ENCODE results near the gene SAPCD2.

The SAPCD2 gene

DNA sequence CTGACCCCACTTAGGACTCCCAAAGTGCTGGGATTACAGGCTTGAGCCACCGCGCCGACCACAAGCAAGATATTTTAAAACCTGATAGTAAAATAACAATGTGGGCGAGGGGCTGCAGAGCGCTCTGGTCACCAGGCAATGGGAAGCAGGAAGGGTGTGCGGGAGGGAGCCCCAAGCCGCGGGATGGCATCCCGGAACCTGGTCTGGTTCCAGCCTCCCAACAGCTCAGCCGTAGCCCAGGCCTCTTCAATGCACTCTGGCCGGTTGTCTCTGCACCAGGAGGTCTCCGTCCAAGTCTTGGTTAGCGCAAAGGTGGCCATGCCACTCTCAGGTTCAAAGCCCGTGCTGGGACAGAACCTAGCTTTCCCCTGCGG is 6.3 kb upstream of the SAPCD2 start:
- Histone ChIP-seq H3K36me3 (ENCODE audit: control insufficient read depth in 2 of 2, insufficient read depth in 1 of 2, low read length in 2 of 2) (peaks cover 0 to 29% of the 10 kb centered on the region in 2 experiments; a peak in 1 of 3 replicates), H3K4me1 (ENCODE audit: control insufficient read depth, insufficient read depth, low read length) (no peaks in the 10 kb centered on the region; the same call in 1 of the 2 replicates), H3K4me3 (ENCODE audit: low read depth, low read length) (no peak overlapping the region), H3K27ac (ENCODE audit: extremely low read depth, low read depth, low read length) (no peak overlapping the region), H3K9me3 (ENCODE audit: control insufficient read depth, insufficient read depth, low read depth, low read length) (no peaks in the 10 kb centered on the region)
- POLR2A ChIA-PET = interaction anchor here (1.0 to 2.3 kb wide), 3 partner anchors 10 to 164 kb away, joined by 3 to 21 read pairs (median 6); partner anchors contain the start of genes MAN1B1 and TUBB4B
- CTCF ChIA-PET = interaction anchor here (0.7 to 2.6 kb wide), 5 partner anchors 9 to 76 kb away, joined by 3 to 16 read pairs (median 9); partner anchors contain the start of gene MAN1B1
- TF ChIP-seq ZNF529 (tag by site-specific recombination; IDR thresholded peaks at IDR 0.05; ENCODE audit: insufficient replicate concordance) = no peak
- TF ChIP-seq, protein P1, sequence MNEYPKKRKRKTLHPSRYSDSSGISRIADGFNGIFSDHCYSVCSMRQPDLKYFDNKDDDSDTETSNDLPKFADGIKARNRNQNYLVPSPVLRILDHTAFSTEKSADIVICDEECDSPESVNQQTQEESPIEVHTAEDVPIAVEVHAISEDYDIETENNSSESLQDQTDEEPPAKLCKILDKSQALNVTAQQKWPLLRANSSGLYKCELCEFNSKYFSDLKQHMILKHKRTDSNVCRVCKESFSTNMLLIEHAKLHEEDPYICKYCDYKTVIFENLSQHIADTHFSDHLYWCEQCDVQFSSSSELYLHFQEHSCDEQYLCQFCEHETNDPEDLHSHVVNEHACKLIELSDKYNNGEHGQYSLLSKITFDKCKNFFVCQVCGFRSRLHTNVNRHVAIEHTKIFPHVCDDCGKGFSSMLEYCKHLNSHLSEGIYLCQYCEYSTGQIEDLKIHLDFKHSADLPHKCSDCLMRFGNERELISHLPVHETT (tag by site-specific recombination; IDR thresholded peaks at IDR 0.05) = no peak
- no peak for TF ChIP-seq GLI4 (tag by site-specific recombination; IDR thresholded peaks at IDR 0.05)
- TF ChIP-seq, protein P2, sequence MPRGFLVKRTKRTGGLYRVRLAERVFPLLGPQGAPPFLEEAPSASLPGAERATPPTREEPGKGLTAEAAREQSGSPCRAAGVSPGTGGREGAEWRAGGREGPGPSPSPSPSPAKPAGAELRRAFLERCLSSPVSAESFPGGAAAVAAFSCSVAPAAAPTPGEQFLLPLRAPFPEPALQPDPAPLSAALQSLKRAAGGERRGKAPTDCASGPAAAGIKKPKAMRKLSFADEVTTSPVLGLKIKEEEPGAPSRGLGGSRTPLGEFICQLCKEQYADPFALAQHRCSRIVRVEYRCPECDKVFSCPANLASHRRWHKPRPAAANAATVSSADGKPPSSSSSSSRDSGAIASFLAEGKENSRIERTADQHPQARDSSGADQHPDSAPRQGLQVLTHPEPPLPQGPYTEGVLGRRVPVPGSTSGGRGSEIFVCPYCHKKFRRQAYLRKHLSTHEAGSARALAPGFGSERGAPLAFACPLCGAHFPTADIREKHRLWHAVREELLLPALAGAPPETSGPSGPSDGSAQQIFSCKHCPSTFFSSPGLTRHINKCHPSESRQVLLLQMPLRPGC (tag by site-specific recombination; IDR thresholded peaks at IDR 0.05) = no peak

DNA sequence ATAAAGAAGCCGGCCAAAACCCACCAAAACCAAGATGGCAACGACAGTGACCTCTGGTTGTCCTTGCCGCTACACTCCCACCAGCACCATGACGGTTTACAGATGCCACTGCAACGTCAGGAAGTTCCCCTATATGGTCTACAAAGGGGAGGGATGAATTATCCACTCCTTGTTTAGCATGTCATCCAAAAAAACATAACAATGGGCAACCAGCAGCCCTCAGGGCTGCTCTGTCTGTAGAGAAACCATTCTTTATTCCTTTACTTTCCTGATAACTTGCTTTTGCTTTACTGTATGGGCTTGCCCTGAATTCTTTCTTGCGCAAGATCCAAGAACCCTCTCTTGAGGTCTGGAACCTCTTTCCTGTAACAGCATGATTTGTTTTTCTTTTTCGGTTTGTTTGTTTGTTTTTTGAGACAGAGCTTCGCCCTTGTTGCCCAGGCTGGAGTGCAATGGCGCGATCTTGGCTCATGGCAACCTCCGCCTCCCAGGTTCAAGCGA is 5.0 kb upstream of the SAPCD2 start:
- no peak overlapping the region for H3K27ac ChIP-seq (ENCODE audit: extremely low read depth, low read depth, low read length)
- H3K4me3 ChIP-seq (ENCODE audit: low read depth, low read length) = no peak overlapping the region
- CTCF ChIA-PET = interaction anchor here (0.6 to 2.6 kb wide), 6 partner anchors 8 to 49 kb away, joined by 3 to 16 read pairs (median 4); no protein-coding TSS in a partner anchor
- POLR2A ChIA-PET = interaction anchor here (0.9 kb wide), 1 partner anchor 11 kb away, joined by 3 read pairs; the partner anchor contains the start of gene MAN1B1
- peaks cover 3% of the 10 kb centered on the region for H3K4me1 ChIP-seq (ENCODE audit: control insufficient read depth, insufficient read depth, low read length)
- H3K9me3 ChIP-seq (ENCODE audit: control insufficient read depth, insufficient read depth, low read depth, low read length) = no peaks in the 10 kb centered on the region
- H3K36me3 ChIP-seq (ENCODE audit: control insufficient read depth in 2 of 2, insufficient read depth in 1 of 2, low read length in 2 of 2) = peaks cover 0 to 20% of the 10 kb centered on the region in 2 experiments; a peak in 1 of 3 replicates
- TF ChIP-seq SP3 (tag by site-specific recombination; IDR thresholded peaks at IDR 0.05) = no peak
- TF ChIP-seq ZNF140 (tag by site-specific recombination; IDR thresholded peaks at IDR 0.05) = no peak
- TF ChIP-seq ZNF626 (tag by site-specific recombination; IDR thresholded peaks at IDR 0.05) = no peak
- no peak for TF ChIP-seq RBAK (tag by site-specific recombination; IDR thresholded peaks at IDR 0.05)
- TF ChIP-seq OSR2 (tag by site-specific recombination; IDR thresholded peaks at IDR 0.05) = no peak
- TF ChIP-seq ZBTB20 (tag by site-specific recombination; IDR thresholded peaks at IDR 0.05) = no peak
- no peak for TF ChIP-seq ZNF112 (tag by site-specific recombination; IDR thresholded peaks at IDR 0.05)
- no peak for TF ChIP-seq GLIS2 (tag by site-specific recombination; IDR thresholded peaks at IDR 0.05)
- TF ChIP-seq ZNF501 (tag by site-specific recombination; IDR thresholded peaks at IDR 0.05) = no peak
- 0 out of 2 replicates have a peak, but pooled peaks have one; percentile 16 for TF ChIP-seq PRDM1 (tag by site-specific recombination; IDR thresholded peaks at IDR 0.05)
- TF ChIP-seq, protein P3, sequence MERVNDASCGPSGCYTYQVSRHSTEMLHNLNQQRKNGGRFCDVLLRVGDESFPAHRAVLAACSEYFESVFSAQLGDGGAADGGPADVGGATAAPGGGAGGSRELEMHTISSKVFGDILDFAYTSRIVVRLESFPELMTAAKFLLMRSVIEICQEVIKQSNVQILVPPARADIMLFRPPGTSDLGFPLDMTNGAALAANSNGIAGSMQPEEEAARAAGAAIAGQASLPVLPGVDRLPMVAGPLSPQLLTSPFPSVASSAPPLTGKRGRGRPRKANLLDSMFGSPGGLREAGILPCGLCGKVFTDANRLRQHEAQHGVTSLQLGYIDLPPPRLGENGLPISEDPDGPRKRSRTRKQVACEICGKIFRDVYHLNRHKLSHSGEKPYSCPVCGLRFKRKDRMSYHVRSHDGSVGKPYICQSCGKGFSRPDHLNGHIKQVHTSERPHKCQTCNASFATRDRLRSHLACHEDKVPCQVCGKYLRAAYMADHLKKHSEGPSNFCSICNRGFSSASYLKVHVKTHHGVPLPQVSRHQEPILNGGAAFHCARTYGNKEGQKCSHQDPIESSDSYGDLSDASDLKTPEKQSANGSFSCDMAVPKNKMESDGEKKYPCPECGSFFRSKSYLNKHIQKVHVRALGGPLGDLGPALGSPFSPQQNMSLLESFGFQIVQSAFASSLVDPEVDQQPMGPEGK (tag by site-specific recombination; IDR thresholded peaks at IDR 0.05) = no peak
- no peak for TF ChIP-seq ZNF48 (tag by site-specific recombination; IDR thresholded peaks at IDR 0.05)
- no peak for TF ChIP-seq ZNF473 (tag by site-specific recombination; IDR thresholded peaks at IDR 0.05)
- no peak for TF ChIP-seq ZNF768 (tag by site-specific recombination; IDR thresholded peaks at IDR 0.05)
- no peak for TF ChIP-seq ZXDB (tag by site-specific recombination; IDR thresholded peaks at IDR 0.05)
- no peak for TF ChIP-seq ZBTB17 (tag by site-specific recombination; IDR thresholded peaks at IDR 0.05)
- TF ChIP-seq ZNF223 (tag by site-specific recombination; IDR thresholded peaks at IDR 0.05) = no peak
- TF ChIP-seq ZNF24 (tag by site-specific recombination; IDR thresholded peaks at IDR 0.05) = no peak
- no peak for TF ChIP-seq ZNF629 (tag by site-specific recombination; IDR thresholded peaks at IDR 0.05)
- no peak for TF ChIP-seq ZNF555 (tag by site-specific recombination; conservative IDR thresholded peaks at IDR 0.05)
- TF ChIP-seq ZNF133 (tag by site-specific recombination; IDR thresholded peaks at IDR 0.05) = no peak
- peak; percentile 50; the same call in 1 of the 2 replicates for TF ChIP-seq ZNF394 (tag by site-specific recombination; IDR thresholded peaks at IDR 0.05; ENCODE audit: borderline replicate concordance)
- peak; percentile 58 for TF ChIP-seq KLF1 (tag by site-specific recombination; IDR thresholded peaks at IDR 0.05)
- no peak for TF ChIP-seq ZNF529 (tag by site-specific recombination; IDR thresholded peaks at IDR 0.05; ENCODE audit: insufficient replicate concordance)
- TF ChIP-seq ZNF404 (tag by site-specific recombination; IDR thresholded peaks at IDR 0.05) = no peak
- no peak for TF ChIP-seq ZNF202 (tag by site-specific recombination; IDR thresholded peaks at IDR 0.05; ENCODE audit: borderline replicate concordance)
- no peak for TF ChIP-seq SALL2 (tag by site-specific recombination; IDR thresholded peaks at IDR 0.05; ENCODE audit: borderline replicate concordance)
- no peak for TF ChIP-seq ZNF211 (tag by site-specific recombination; IDR thresholded peaks at IDR 0.05; ENCODE audit: low read depth)
